ENCODE data around the gene LHX8. TPM values are rescaled to one million over a fixed set of nuclear protein-coding genes. Genes with fewer than 3 reads are reported as not detected.

LHX8 gene
- total RNA-seq, 1 experiment from 2014 or later = not detected

DNA sequence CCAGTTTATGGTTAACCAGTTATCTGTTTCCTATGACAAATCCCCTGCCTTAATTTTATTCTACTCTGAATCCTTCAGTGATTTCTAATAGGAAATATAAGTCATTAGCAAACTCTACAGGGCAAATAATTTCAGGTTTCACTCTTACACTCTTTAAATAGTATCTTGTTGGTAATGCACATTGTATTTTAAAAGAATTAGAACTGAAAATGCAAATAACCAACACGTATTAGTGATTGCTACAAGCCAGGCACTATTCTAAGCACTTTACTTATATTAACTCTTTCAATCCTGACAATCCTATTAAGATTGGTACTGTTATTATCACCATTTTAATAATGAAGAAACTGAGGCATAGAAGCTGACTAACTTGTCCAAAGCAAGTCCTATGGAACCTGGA is 48.3 kb upstream of the LHX8 start:
- H3K27me3 ChIP-seq (ENCODE audit: insufficient read depth, low read length) = no peaks in the 10 kb centered on the region
- Mint-ChIP-seq H3K27me3 (ENCODE audit: low read depth) (peaks cover 2% of the 10 kb centered on the region; the same call in 1 of the 2 replicates), H3K4me3 (no peak overlapping the region), H3K36me3 (ENCODE audit: insufficient read depth in 1 of 3, low read depth in 3 of 3) (peaks cover 0 to 5% (median 3%) of the 10 kb centered on the region in 3 experiments; a peak in 4 of 7 replicates), H3K9me3 (peaks cover 0 to 4% of the 10 kb centered on the region in 2 experiments; a peak in 1 of 5 replicates), H3K27ac (no peak overlapping the region), H3K4me1 (peaks cover 32 to 33% of the 10 kb centered on the region in 2 experiments)
- H3K4me1 ChIP-seq (ENCODE audit: insufficient read depth, low read length) = peaks cover 10% of the 10 kb centered on the region; the same call in 1 of the 2 replicates
- H2BK5ac ChIP-seq (ENCODE audit: insufficient read length, low read length) = no peak overlapping the region
- H2AFZ ChIP-seq (ENCODE audit: low read length) = no peak overlapping the region
- no CpG with 5 or more reads among the region's 1 CpG for WGBS (ENCODE audit: extremely low coverage, insufficient read length, low lambda C conversion rate)
- no peak overlapping the region for H2AK5ac ChIP-seq (ENCODE audit: insufficient read length, low read length)
- H3K14ac ChIP-seq (ENCODE audit: insufficient read depth, low read length) = no peak overlapping the region
- H3K23me2 ChIP-seq (ENCODE audit: insufficient read length, low read depth, low read length, poor library complexity, severe bottlenecking) = no peaks in the 10 kb centered on the region
- no peak overlapping the region for H2BK15ac ChIP-seq (ENCODE audit: low read depth, low read length)
- H3K56ac ChIP-seq (ENCODE audit: insufficient read length, low read depth, low read length) = no peak overlapping the region
- H3K4ac ChIP-seq (ENCODE audit: low read depth, low read length) = no peak overlapping the region
- no peak overlapping the region for H4K8ac ChIP-seq (replicated peaks; ENCODE audit: insufficient read length, low read depth, low read length)
- no peak overlapping the region for H2BK120ac ChIP-seq (ENCODE audit: low read depth, low read length, poor library complexity, severe bottlenecking)
- no peak overlapping the region for H3K18ac ChIP-seq (ENCODE audit: insufficient read length, low read depth, low read length)
- H3T11ph ChIP-seq (ENCODE audit: low read length) = no peak overlapping the region
- no peak overlapping the region for H3K9ac ChIP-seq (ENCODE audit: extremely low read depth, insufficient read length, low read length)
- H2BK20ac ChIP-seq (ENCODE audit: low read depth, low read length, poor library complexity, severe bottlenecking) = no peak overlapping the region
- H3K79me1 ChIP-seq (ENCODE audit: insufficient read depth, low read depth, low read length, poor library complexity, severe bottlenecking) = no peaks in the 10 kb centered on the region
- no peak overlapping the region for H4K91ac ChIP-seq (ENCODE audit: insufficient read length, low read depth, low read length)
- no peak overlapping the region for H2BK12ac ChIP-seq (ENCODE audit: insufficient read length, low read depth, low read length)
- no peak overlapping the region for H3K27ac ChIP-seq (ENCODE audit: insufficient read length, low read depth, low read length)
- no peaks in the 10 kb centered on the region for H4K20me1 ChIP-seq (ENCODE audit: control insufficient read depth, insufficient read depth, insufficient read length)
- no peak overlapping the region for H3K23ac ChIP-seq (ENCODE audit: insufficient read length, low read depth, low read length)
- TF ChIP-seq, protein P1, sequence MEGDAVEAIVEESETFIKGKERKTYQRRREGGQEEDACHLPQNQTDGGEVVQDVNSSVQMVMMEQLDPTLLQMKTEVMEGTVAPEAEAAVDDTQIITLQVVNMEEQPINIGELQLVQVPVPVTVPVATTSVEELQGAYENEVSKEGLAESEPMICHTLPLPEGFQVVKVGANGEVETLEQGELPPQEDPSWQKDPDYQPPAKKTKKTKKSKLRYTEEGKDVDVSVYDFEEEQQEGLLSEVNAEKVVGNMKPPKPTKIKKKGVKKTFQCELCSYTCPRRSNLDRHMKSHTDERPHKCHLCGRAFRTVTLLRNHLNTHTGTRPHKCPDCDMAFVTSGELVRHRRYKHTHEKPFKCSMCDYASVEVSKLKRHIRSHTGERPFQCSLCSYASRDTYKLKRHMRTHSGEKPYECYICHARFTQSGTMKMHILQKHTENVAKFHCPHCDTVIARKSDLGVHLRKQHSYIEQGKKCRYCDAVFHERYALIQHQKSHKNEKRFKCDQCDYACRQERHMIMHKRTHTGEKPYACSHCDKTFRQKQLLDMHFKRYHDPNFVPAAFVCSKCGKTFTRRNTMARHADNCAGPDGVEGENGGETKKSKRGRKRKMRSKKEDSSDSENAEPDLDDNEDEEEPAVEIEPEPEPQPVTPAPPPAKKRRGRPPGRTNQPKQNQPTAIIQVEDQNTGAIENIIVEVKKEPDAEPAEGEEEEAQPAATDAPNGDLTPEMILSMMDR (conservative IDR thresholded peaks at IDR 0.05) = no peak
- DNase-seq = no peak
- no peak overlapping the region for H3K4me2 ChIP-seq (ENCODE audit: insufficient read depth, insufficient read length, low read length)
- H4K5ac ChIP-seq (ENCODE audit: insufficient read length, low read depth, low read length) = no peak overlapping the region
- H3K79me2 ChIP-seq (ENCODE audit: insufficient read depth, low read length) = no peaks in the 10 kb centered on the region
- no peaks in the 10 kb centered on the region for H3K9me3 ChIP-seq (ENCODE audit: control insufficient read depth, low read depth, low read length)

All from H9 (cell line).